K562 (cell line): ENCODE measurements around the gene PSMD8. TPM values are rescaled to one million over a fixed set of nuclear protein-coding genes. Genes with fewer than 3 reads are reported as not detected.

Experiments used
- MLX ChIP-seq, 2 experiments: fragments of 450-650 bp in 1 of 2; sonication (generic) in 1 of 2; formaldehyde crosslinking; conservative IDR thresholded peaks; 2 replicates each; pipeline versions ENCODE4 v1.4.0 to v1.8.1; 2020 to 2022; ENCODE audit warnings: mild to moderate bottlenecking in 1 of 2, missing genetic modification reagents in 1 of 2
- NR1H2 ChIP-seq: sonication (generic); formaldehyde crosslinking; IDR thresholded peaks from 2 replicates; pipeline ENCODE4 v1.4.0; 2020; ENCODE audit warnings: mild to moderate bottlenecking, missing genetic modification reagents
- SOX6 ChIP-seq: fragments of 450-650 bp; IDR thresholded peaks from 2 replicates; pipeline ENCODE4 v1.6.1; 2014; ENCODE audit warnings: mild to moderate bottlenecking
- TEAD1 ChIP-seq, 2 experiments: fragments of 450-650 bp in 1 of 2; sonication (generic) in 1 of 2; formaldehyde crosslinking; IDR thresholded peaks; 2 replicates each; pipeline versions ENCODE4 v1.4.0 to v1.8.0; 2020 to 2022; ENCODE audit warnings: mild to moderate bottlenecking in 2 of 2, missing genetic modification reagents in 1 of 2
- USF2 ChIP-seq: sonication (generic); formaldehyde crosslinking; IDR thresholded peaks from 2 replicates; pipeline ENCODE4 v1.5.0; 2020; ENCODE audit warnings: missing genetic modification reagents
- YY1 ChIP-seq, 3 experiments: IDR thresholded peaks; 2 replicates each; pipeline ENCODE4 v1.6.1; 2011; ENCODE audit warnings: low read length in 2 of 3, mild to moderate bottlenecking in 2 of 3, moderate library complexity in 2 of 3, borderline replicate concordance in 1 of 3, control low read depth in 1 of 3, low read depth in 1 of 3; ENCODE audit not compliant: insufficient read depth in 3 of 3, insufficient replicate concordance in 2 of 3, control insufficient read depth in 1 of 3, insufficient read length in 1 of 3; ENCODE audit errors: extremely low read depth in 1 of 3
- ZNF217 ChIP-seq: sonication (generic); formaldehyde crosslinking; IDR thresholded peaks from 2 replicates; pipeline ENCODE4 v1.8.0; 2022; ENCODE audit warnings: mild to moderate bottlenecking, missing genetic modification reagents
- ZNF232 ChIP-seq: sonication (generic); formaldehyde crosslinking; IDR thresholded peaks from 2 replicates; pipeline ENCODE4 v1.8.0; 2022; ENCODE audit warnings: mild to moderate bottlenecking, missing genetic modification reagents
- ZNF354B ChIP-seq: fragments of 250-450 bp; sonication (Bioruptor Pico); IDR thresholded peaks from 2 replicates; pipeline ENCODE4 v1.4.0; 2020
- polyA plus RNA-seq, 8 experiments: library from polyadenylated mRNA; depleted of rRNA in 4 of 8; stranded (reverse) in 5 of 8; unstranded in 3 of 8; fragments of >200 nt; fragmentation: Nextera tagmentation in 2 of 8; fragmentation: Illumina TruSeq in 1 of 8; extraction: Ambion mirVana in 2 of 8; extraction: Trizol in 1 of 8; gene quantifications; 2 replicates each; pipeline versions ENCODE4 v1.2.1 to v1.2.3, GENCODE V29; 2011 to 2014; ENCODE audit warnings: inconsistent platforms in 1 of 8, missing spikeins in 1 of 8
- total RNA-seq, 7 experiments: library from RNA; depleted of rRNA in 6 of 7; stranded (reverse); fragments of >200 nt in 6 of 7; fragmentation: Illumina TruSeq in 2 of 7; extraction: Trizol in 2 of 7; gene quantifications; 2 replicates each; pipeline versions ENCODE4 v1.2.1 to v1.2.3, GENCODE V29; 2011 to 2021; ENCODE audit warnings: low replicate concordance in 1 of 7
- TF ChIP-seq, protein P1 (sequence below): IDR thresholded peaks from 3 replicates; pipeline ENCODE4 v1.6.1; 2011; ENCODE audit warnings: borderline replicate concordance, mild to moderate bottlenecking, moderate library complexity; ENCODE audit not compliant: insufficient read length; ENCODE audit errors: extremely low read depth
- TF ChIP-seq, protein P2 (sequence below): fragments of 450-650 bp; formaldehyde crosslinking; IDR thresholded peaks from 2 replicates; pipeline ENCODE4 v1.4.0; 2020; ENCODE audit warnings: mild to moderate bottlenecking, moderate library complexity
- TF ChIP-seq, protein P3 (sequence below): sonication (generic); IDR thresholded peaks from 2 replicates; pipeline ENCODE4 v1.6.1; 2016
- TF ChIP-seq, protein P4 (sequence below): fragments of 200-400 bp; formaldehyde crosslinking; IDR thresholded peaks from 2 replicates; pipeline ENCODE4 v1.6.1; 2017; ENCODE audit warnings: mild to moderate bottlenecking, low read depth, low read length, moderate library complexity

Gene PSMD8
- total and polyA plus RNA-seq, 9 of the 15 experiments (the other 6 are each of a cell fraction or from before 2014, with no cell fraction given): 130 to 583 (median 315) TPM

GRCh38 chr19:38402967-38403674 is 28.8 kb downstream of the PSMD8 start, which contains the start of gene FAM98C (continued):
- TF ChIP-seq SOX6 (0 out of 2 replicates have a peak, but pooled peaks have one; percentile 6), ZNF354B (CRISPR knock-in tag) (no peak), ZNF232 (no peak), MLX (CRISPR knock-in tag; conservative IDR thresholded peaks at IDR 0.05) (0 out of 4 replicates have a peak, but pooled peaks of 1 of the 2 experiments have one; percentile 77), ZNF217 (CRISPR knock-in tag) (no peak), TEAD1 (CRISPR knock-in tag; IDR thresholded peaks at IDR 0.05) (no peak), YY1 (IDR thresholded peaks at IDR 0.05; ENCODE audit: borderline replicate concordance in 1 of 3, control insufficient read depth in 1 of 3, extremely low read depth in 1 of 3, insufficient read depth in 3 of 3, insufficient read length in 1 of 3, insufficient replicate concordance in 2 of 3, low read depth in 1 of 3, low read length in 2 of 3) (peak in 1 of 3 experiments; percentile 56), USF2 (no peak), NR1H2 (CRISPR knock-in tag) (no peak)
- TF ChIP-seq, protein P1, sequence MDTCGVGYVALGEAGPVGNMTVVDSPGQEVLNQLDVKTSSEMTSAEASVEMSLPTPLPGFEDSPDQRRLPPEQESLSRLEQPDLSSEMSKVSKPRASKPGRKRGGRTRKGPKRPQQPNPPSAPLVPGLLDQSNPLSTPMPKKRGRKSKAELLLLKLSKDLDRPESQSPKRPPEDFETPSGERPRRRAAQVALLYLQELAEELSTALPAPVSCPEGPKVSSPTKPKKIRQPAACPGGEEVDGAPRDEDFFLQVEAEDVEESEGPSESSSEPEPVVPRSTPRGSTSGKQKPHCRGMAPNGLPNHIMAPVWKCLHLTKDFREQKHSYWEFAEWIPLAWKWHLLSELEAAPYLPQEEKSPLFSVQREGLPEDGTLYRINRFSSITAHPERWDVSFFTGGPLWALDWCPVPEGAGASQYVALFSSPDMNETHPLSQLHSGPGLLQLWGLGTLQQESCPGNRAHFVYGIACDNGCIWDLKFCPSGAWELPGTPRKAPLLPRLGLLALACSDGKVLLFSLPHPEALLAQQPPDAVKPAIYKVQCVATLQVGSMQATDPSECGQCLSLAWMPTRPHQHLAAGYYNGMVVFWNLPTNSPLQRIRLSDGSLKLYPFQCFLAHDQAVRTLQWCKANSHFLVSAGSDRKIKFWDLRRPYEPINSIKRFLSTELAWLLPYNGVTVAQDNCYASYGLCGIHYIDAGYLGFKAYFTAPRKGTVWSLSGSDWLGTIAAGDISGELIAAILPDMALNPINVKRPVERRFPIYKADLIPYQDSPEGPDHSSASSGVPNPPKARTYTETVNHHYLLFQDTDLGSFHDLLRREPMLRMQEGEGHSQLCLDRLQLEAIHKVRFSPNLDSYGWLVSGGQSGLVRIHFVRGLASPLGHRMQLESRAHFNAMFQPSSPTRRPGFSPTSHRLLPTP: no peak
- TF ChIP-seq, protein P2, sequence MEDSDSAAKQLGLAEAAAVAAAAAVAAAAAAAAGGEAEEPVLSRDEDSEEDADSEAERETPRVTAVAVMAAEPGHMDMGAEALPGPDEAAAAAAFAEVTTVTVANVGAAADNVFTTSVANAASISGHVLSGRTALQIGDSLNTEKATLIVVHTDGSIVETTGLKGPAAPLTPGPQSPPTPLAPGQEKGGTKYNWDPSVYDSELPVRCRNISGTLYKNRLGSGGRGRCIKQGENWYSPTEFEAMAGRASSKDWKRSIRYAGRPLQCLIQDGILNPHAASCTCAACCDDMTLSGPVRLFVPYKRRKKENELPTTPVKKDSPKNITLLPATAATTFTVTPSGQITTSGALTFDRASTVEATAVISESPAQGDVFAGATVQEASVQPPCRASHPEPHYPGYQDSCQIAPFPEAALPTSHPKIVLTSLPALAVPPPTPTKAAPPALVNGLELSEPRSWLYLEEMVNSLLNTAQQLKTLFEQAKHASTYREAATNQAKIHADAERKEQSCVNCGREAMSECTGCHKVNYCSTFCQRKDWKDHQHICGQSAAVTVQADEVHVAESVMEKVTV (CRISPR knock-in tag): peak; percentile 93
- TF ChIP-seq, protein P3, sequence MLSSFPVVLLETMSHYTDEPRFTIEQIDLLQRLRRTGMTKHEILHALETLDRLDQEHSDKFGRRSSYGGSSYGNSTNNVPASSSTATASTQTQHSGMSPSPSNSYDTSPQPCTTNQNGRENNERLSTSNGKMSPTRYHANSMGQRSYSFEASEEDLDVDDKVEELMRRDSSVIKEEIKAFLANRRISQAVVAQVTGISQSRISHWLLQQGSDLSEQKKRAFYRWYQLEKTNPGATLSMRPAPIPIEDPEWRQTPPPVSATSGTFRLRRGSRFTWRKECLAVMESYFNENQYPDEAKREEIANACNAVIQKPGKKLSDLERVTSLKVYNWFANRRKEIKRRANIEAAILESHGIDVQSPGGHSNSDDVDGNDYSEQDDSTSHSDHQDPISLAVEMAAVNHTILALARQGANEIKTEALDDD: no peak
- TF ChIP-seq, protein P4, sequence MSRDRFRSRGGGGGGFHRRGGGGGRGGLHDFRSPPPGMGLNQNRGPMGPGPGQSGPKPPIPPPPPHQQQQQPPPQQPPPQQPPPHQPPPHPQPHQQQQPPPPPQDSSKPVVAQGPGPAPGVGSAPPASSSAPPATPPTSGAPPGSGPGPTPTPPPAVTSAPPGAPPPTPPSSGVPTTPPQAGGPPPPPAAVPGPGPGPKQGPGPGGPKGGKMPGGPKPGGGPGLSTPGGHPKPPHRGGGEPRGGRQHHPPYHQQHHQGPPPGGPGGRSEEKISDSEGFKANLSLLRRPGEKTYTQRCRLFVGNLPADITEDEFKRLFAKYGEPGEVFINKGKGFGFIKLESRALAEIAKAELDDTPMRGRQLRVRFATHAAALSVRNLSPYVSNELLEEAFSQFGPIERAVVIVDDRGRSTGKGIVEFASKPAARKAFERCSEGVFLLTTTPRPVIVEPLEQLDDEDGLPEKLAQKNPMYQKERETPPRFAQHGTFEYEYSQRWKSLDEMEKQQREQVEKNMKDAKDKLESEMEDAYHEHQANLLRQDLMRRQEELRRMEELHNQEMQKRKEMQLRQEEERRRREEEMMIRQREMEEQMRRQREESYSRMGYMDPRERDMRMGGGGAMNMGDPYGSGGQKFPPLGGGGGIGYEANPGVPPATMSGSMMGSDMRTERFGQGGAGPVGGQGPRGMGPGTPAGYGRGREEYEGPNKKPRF: no peak
